Endometrium (tissue), 2 donors: ENCODE data around the gene SKAP1.

Experiments
- FAIRE-seq: peaks from 2 replicates; lab custom pipeline; 2012; peaks lifted over from hg19 to GRCh38; lab: Jason Lieb, UNC
- donor health status: control.
- donor health status: control.

The SKAP1 gene

DNA sequence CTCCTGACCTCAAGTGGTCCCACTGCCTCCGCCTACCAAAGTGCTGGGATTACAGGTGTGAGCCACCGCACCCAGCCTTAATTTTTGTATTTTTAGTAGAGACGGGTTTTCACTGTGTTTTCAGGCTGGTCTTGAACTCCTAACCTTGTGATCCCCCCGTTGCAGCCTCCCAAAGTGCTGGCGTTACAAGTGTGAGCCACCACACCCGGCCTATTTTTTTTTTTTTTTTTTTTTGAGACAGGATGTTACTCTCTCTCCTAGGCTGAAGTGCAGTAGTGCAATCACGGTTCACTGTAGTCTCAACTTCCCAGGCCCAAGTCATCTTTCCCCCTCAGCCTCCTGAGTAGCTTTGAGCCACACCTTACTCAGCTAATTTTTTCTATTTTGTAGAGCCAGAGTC is 325.6 kb downstream of the SKAP1 start:
- FAIRE-seq: no peak

DNA sequence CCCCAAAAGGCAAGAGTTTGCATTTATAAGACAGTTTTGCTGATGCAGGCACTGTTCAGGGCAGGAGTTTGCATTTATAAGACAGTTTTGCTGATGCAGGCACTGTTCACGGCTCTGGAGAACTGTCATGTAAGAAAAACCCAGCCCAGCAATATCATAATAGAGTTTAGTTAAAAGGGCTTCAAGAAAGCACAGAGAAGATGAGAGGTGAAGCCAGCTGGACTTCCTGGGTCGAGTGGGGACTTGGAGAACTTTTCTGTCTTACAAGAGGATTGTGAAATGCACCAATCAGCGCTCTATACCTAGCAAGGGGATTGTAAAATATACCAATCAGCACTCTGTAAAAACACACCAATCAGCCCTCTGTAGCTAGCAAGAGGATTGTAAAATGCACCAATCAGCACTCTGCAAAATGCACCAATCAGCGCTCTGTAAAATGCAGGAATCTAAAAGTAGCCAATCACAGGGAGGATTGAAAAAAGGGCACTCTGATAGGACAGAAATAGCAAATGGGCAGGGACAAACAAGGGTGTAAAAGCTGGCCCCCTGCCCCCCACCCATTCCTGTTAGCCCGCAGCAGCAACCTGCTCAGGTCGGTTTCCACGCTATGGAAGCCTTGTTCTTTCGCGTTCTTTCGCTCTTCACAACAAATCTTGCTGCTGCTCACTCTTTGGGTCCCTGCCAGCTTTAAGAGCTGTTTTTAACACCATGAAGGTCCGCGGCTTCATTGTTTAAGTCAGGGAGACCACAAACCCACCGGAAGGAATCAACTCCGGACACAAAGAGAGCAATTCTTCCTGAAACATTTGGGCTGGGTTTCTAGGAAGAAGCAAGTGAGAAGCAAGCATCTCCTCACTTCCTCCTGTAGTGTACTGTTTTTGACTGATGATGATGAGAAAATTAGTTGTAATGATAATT is 327.0 kb downstream of the SKAP1 start:
- no peak for FAIRE-seq

DNA sequence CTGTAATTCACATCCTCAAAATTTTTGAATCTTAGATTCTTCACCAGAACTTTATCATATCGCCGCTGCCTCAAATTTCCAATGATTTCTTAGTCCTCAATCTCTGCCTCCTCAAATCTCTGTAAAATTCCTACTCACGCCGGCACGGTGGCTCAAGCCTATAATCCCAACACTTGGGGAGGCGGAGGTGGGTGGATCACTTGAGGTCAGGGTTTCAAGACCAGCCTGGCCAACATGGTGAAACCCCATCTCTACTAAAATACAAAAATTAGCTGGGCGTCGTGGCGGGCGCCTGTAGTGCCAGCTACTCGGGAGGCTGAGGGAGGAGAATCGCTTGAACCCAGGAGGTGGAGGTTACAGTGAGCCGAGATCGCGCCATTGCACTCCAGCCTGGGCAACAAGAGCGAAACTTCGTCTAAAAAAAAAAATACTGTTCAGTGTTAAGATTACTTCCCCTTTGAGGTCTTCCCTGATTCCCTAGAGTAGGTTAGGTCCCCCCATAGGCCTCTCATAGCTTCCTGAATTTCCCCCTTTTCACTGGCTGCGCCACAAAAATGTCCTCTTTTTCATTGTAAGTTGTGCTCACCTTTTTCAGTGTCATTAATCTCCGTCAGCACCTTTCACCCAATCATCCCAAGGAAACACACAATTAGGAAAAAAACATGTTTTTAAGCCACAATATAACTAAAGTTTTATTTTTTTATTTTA is 327.8 kb downstream of the SKAP1 start:
- FAIRE-seq: no peak

DNA sequence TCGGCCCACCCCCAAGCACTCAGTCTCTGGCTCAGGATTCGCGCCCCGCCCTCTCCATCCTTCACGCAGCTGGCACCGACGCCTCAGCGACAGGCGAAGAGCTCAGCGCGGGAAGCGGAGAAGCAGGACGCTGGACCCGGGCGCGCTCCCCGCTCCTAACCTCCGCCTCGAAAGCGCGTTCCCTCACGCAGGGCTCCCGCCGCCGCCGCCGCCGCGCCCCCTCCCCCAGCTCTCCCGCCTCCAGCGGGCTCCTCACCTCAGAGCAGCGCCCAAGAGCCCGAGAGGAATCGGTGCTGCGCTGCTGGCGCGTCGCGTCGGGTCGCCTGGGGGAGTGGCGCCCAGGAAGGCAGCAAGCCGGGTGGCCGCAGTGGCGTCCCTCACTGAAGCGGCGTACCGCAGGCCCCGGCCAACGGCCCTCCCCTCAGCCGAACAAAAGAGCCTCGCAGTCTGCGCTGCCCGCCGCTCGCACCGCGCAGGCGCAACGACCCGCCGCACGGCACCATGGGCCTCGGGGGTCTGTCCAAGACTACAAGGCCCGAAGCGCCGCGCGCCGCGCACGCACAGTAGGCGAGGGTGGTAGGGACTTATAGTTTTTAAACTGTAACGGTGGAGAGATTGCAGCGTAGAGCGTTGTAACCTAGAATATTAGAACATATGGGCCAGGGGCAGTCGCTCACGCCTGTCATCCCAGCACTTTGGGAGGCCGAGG is 328.8 kb downstream of the SKAP1 start, which contains the start of gene CBX1:
Gene CBX1, minus strand, starts transcription at position 467 of the 709 bp plus-strand sequence. CDS start 24,474 bp downstream, outside the sequence.
- FAIRE-seq: no peak

DNA sequence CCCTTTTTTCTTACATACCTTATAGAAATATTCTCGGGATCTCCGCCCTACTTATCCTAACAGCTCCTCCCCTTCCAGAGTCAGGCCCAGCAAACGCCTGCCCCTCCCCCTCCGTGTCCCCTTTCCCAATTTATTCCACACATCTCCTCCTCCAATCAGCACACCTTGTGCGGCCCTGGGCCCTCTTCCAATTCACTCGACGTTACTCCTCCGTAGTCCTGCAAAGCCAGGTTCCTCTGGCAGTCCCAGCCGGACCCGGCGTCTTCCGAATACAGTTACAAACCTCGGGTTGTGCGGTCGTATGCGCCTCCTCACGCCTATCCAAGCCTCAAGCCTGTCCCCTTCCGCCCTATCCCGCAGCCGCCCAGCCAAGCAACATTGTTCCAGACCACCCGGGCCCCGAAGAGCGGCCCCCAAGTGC is 329.4 kb downstream of the SKAP1 start:
- FAIRE-seq: no peak

DNA sequence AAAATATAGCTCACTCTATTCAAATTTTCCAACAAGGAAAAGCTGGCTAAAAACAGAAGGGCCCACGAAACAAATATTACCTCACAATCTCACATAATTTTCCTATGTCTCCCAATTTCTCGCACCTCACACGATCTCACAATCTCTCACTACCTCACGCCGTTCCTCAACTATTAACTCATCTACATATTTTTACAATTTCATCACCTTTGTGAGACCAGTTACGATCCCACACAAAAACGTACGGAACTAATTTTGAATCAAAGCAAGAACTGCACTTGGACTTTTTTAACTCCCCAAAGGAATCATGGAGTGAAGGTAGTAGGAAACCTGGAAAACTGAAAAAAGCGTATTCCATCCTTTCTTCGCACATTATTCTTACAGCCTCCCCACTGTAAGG is 329.9 kb downstream of the SKAP1 start:
- no peak for FAIRE-seq

DNA sequence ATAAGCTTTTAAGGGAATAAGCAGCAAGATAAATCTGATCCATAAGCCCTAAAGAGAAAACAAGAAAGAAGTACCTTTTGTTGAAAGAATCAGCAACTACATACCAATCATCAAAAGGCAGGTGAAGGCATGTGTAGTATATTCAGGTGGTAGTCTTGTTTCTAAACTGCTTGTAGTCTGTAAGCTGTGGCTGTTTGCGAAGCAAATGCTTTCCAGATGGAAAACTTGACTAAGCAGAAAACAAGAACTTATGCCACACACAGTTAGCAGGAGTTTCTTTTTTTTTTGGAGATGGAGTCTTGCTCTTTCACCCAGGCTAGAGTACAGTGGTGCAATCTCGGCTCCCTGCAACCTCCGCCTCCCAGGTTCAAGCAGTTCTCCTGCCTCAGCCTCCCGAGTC is 334.4 kb downstream of the SKAP1 start:
- no peak for FAIRE-seq

DNA sequence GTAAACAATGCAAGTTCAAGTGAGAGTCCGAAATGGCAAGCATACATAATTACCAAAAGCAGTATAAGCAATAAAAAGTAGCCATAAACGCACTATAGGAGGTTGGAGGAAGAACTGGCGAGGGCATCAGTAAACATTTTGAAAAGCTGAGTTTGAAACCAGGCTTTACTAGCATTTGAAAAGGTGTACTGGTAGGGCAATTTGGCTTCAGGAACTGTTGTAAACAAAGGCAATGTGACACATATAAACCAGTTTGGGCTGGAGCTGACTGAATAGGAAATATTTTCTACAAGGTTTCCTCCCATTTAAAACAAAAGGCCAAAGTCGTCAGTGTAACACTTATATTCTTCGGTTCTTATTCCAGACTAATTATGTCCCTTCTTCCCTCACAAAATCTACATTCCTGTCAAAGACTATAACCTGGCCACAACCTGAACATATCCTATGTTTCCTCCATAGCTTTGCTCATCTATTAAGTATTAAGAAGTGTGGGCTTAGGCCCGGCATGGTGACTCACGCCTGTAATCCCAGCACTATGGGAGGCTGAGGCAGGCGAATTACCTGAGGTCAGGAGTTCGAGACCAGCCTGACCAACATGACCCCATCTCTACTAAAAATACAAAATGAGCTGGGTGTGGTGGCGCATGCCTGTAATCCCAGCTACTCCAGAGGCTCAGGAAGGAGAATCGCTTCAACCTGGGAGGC is 336.5 kb downstream of the SKAP1 start:
- no peak for FAIRE-seq

DNA sequence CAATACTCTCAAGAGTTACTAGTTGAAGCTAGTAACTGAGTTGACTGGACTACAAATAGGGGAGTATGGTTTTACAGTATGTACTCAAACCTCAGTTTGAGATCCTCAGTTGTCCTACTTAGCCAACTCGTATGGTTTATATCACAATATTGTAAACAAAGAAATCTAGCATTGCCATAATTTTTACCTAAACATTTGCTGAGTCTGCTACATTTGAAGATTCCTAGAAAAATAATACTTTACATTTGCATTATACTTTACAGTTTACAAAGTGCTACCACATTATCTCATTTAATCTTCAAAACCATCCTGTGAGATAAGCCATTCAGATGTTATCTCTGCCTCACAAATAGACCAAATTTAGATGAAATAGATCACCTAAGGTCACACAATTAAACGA is 345.1 kb downstream of the SKAP1 start:
- FAIRE-seq: no peak
